GM19463 (cell line): ENCODE measurements around the gene SERPINA1.

Experiments used
- ATAC-seq: cut with Tn5 transposase; IDR thresholded peaks from one replicate; pipeline ENCODE4 v1.9.1; 2021; ENCODE audit warnings: mild to moderate bottlenecking, moderate library complexity; ENCODE audit not compliant: unreplicated experiment

The SERPINA1 gene

DNA sequence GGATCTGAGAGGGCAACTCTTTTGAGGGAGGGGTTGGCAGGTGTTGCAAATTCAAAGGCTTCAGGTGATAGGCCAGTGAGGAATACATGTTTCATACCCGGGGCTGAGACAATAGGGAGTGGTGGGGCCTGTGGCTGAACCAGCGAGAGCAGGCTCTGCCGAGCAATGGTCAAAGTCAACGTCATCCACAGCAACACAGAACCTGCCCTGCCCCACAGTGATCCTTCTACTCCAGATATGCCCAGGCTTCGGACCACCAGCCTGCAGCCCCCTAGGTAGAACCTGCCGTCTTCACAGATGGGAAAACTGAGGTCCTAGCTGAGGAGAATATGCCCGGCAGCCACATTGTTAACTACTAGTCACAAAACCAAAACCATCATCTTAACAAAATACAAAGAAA lies 4.1 kb downstream of the SERPINA1 start:
- ATAC-seq = no peak

DNA sequence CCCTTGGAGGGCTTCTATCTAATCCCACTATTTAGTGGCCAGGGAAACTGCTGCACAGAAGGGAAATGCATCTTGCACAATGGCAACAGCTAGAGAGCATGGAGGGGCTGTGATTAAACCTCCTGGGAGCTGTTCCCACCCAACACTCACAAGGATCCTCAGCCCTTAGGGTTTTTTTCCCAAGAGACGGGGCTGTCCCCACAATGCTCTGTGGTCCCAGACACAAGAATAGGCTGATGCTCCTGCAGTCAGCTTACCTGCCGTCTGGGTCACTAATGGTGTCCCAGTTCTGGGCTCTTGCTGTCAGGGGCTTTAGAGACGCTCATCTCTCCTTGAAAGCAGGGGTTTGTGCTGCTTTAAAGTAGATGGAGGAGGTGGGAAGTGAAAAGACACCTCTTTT lies 4.6 kb downstream of the SERPINA1 start:
- no peak for ATAC-seq

DNA sequence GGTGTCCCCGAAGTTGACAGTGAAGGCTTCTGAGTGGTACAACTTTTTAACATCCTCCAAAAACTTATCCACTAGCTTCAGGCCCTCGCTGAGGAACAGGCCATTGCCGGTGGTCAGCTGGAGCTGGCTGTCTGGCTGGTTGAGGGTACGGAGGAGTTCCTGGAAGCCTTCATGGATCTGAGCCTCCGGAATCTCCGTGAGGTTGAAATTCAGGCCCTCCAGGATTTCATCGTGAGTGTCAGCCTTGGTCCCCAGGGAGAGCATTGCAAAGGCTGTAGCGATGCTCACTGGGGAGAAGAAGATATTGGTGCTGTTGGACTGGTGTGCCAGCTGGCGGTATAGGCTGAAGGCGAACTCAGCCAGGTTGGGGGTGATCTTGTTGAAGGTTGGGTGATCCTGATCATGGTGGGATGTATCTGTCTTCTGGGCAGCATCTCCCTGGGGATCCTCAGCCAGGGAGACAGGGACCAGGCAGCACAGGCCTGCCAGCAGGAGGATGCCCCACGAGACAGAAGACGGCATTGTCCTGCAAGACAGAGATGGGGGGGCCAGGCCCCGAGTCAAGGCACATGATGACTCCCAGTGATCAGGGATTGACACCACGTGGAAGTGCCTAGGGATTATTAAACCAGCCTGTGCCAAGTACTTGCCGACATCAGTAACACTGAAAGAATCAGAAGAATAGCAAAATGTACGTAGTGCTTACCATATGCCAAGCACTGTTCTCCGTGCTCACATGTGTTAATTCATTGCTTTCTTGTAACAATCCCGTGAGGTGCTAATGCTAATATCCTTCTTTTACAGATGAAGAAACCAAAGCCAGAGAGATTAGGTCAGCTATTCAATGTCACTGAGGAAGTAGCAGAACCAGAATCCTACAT lies 5.4 kb downstream of the SERPINA1 start:
- no peak for ATAC-seq

DNA sequence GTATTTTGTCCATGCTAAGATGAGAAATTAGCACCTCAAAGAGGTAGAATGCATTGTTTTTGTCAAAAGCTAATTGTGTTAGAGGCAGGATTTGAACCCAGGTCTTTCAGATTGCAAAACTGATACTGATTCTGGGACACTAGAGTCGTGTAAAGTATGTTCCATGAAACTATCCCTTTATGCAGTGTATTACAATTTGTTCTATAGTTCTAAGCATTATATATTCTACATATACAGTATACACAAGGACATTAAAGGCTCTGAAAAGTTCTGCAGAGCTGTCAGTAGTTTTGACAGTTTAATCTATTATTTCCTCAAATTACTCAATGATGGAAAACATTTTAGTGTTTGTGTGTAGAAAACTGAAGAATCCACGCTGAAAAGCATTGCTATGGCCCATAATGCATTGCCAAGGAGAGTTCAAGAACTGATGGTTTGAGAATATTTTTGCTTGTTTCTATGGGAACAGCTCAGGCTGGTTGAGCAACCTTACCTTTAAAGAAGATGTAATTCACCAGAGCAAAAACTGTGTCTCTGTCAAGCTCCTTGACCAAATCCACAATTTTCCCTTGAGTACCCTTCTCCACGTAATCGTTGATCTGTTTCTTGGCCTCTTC lies 6.2 kb downstream of the SERPINA1 start:
- ATAC-seq = no peak

DNA sequence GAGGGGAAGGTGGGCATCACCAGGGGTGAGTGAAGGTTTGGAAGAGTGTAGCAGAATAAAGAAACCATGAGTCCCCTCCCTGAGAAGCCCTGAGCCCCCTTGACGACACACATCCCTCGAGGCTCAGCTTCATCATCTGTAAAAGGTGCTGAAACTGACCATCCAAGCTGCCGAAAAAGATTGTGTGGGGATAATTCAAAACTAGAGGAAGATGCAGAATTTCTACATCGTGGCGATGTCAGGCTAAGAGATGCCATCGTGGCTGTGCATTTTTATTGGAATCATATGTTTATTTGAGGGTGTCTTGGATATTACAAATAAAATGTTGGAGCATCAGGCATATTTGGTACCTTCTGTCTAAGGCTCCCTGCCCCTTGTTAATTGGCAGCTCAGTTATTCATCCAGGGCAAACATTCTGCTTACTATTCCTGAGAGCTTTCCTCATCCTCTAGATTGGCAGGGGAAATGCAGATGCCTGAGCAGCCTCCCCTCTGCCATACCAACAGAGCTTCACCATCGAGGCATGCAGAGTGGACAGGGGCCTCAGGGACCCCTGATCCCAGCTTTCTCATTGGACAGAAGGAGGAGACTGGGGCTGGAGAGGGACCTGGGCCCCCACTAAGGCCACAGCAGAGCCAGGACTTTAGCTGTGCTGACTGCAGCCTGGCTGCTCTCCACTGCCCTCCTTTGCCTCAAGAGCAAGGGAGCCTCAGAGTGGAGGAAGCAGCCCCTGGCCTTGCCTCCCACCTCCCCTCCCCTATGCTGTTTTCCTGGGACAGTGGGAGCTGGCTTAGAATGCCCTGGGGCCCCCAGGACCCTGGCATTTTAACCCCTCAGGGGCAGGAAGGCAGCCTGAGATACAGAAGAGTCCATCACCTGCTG lies 7.0 kb downstream of the SERPINA1 start:
- ATAC-seq = no peak

DNA sequence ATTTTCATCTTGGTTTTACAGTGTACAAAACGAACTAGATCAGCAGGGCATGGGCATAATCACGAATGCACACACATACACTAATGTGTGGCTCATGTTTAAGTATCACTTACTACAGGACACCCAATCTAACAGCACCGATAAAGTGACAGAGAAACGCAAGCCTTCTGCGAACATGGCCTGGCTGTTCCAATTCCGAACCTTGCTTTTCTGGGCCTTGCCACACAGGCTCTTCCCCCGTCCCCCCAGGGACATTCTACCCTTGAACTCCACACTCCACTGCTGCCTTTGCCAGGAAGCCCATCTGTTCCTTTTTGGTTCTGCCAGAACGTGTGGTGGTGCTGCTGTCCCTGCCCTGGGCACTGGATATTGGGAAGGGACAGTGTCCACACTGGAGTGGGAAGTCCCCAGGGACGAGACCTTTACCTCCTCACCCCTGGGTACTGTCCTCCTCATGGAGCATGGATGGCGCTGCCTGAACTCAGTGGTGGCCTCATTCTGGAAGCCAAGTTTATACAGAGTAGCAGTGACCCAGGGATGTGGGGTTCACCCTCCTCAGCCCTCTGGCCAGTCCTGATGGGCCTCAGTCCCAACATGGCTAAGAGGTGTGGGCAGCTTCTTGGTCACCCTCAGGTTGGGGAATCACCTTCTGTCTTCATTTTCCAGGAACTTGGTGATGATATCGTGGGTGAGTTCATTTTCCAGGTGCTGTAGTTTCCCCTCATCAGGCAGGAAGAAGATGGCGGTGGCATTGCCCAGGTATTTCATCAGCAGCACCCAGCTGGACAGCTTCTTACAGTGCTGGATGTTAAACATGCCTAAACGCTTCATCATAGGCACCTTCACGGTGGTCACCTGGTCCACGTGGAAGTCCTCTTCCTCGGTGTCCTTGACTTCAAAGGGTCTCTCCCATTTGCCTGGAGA lies 7.9 kb downstream of the SERPINA1 start:
- no peak for ATAC-seq

DNA sequence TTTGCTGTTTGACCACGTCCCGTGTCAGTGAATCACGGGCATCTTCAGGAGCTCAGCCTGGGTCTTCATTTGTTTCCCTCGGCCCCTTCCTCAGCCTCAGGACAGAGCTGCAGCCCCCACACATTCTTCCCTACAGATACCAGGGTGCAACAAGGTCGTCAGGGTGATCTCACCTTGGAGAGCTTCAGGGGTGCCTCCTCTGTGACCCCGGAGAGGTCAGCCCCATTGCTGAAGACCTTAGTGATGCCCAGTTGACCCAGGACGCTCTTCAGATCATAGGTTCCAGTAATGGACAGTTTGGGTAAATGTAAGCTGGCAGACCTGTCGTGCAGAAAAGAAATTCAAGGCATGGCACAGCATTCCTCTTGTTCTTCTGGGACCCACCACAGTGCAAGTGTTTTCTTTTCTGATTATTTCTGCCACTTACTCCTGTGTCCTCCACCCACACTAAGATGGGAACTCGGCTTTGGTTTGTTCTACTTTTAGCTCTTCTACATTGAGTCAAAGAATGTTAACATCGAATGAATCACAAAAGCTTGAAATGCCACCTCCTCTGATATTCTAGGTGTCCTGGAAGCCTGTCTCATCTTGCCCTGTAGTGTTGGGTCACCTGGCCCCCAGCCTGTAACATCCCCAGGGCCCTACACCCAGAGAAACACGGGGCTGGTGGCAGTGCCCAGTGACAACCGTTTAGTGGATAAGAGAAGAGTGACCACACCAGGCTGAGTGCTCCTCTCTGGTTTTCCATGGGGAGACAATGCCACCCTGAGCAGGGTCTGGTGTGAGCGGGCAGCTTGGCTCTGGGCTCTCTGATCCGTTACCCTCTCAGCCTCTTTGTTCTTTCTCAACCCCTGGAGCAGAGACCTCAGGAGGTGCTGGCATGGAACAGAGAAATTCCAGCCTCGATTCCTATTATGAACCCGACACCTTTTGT lies 8.8 kb downstream of the SERPINA1 start:
- no peak for ATAC-seq

DNA sequence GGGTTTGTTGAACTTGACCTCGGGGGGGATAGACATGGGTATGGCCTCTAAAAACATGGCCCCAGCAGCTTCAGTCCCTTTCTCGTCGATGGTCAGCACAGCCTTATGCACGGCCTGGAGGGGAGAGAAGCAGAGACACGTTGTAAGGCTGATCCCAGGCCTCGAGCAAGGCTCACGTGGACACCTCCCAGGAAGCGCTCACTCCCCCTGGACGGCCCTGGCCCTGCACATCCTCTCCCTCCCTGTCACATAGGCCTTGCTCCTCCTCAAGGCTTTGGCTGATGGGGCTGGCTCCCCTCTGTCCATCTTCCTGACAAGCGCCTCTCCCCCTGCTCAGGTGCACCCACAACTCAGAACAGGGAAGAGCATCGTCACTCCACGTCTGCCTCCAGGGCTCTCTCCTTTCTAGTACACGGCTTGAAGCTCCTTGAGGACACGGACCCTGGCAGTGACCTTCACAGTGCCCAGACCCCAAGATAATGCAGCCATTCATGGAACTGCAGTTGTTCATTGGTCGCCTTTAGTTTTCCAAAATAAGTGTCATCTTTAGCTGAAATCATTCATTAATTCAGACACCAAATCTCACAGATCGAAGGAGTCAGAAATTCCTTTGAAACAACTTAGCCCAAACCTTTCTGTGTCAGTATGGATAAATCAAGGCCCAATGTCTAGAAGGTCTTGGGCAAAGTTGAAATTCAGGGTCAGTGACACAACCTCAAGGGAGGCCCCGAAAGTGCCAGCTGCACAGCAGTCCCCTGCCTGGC lies 9.7 kb downstream of the SERPINA1 start:
- ATAC-seq = no peak

DNA sequence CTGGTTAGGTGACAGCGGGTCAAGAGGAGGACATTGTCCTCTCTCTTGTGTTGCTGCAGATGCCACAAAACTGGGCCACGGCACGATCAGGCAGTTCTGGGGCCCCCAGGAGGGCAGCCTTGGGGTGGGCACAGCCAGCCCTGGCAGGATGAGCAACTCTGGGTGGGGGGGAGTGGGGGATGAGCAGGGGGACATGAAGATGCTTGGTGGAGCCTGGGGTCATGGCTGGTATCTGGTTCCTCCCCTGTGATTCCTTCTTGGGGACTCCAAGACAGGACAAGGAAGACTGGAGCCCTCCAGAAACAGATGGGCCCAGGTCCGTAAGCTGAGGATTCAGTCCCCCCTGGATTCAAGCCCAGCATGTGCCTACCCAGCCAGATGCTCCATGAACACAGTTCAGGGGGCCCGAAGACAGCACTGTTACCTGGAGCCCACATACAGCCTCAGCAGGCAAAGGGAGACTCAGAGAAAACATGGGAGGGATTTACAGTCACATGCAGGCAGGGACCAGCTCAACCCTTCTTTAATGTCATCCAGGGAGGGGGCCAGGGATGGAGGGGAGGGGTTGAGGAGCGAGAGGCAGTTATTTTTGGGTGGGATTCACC lies 10.4 kb downstream of the SERPINA1 start:
- ATAC-seq = no peak

DNA sequence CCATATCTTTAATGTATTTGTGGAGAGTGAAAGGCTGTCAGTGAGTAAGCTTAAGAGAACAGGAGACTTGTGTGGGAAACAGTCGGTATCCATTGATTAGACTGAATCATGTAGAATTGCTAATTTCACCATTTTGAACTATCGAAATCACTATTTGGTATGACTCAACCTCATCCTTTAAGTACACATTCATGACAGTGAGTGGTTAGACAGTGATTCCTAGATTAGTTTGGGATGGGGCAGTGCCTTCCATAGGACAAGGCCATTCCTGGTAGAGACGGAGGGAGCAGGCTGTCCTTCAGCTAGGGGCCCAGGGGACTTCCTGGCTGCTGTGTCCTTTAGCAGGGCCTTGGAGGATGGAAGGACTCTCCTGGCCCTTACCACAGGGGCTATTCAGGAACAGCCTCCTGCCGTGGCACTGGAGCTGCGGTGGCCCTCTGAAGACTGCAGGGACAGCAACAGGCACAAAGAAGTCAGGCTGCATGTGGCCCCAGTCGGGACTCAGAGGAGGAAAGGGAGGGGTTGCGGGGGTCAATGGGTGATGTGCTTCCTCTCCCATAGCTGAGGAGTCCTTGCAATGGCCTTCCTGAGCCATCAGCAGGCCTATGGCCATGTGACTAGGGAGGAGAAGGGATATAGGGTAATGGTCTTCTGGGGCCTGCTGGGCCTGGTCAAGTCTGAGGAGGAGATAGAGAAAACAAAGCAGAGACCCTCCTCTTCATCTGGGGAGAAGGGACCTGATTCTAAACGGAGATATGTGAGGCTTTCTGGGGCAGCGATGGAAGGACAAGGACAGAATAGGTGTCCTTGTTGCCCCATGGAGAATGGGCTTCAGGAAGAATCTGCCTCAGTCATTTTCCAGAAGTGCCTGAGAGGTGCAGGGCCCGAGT lies 11.2 kb downstream of the SERPINA1 start:
- no peak for ATAC-seq

DNA sequence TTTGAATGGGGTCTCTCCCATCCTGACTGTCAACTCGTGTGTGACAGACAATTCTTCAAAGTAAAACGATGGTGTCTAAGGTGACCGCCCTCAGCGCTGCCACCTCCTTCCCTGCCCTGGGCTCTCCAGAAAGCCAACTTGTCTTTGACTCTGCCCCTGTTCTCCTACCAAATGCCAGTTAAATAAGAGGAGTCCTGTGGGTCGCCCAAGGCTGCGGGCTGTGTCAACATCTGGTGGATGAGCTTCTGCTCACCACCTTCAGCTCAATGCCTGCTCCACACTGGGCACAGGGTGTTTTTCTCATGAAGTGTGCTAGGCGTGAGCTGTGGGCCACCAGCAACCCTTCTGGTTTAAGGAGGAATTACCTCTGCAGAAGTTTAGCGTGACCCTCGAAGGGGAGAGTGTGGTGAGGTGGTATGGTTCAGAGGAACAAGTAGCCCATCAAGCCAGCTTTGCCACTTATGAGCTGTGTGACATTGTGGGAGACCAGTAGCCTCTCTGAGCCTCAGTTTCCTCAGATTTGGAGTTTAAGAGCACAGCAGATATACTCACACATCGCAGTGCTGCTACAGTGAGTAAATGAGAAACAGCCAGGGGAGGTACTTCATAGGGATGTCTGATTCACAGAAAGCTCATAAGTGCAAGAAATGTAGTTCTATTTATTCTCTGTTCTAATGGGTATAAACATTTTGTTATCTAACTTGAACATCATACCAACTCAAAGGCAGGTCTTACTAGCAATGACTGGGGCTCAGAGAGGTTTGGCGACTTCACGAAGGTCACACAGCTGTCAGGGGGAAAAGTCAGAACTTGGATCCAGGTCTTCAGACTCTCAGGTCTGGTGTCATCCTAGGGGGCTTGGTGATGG lies 12.1 kb downstream of the SERPINA1 start:
- ATAC-seq = no peak

DNA sequence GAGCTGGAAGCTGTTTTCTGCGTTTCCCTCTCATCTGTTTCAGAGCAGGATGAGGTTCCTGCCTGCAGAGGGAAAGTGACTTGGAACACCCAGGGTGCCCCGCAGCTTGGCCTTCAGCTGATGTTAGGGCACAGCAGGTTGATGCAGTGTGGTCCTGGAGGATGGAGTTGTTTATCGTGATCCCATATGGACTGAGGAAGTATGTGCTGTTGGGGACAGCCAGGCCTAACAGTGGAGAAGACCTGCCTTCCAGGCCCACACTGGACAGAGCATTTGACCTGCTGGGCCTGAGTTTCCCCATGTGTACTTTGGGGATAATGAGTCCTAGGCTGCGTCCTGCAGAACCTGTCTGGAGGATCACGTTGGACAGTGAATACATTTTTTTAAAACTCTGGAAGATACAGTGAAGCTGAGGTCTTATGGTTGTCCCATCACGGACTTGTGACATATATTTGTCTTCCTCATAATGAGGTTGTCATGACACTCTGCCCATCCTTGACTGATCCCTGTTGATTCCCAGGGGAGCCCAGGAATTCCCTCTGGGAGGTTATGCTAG lies 12.8 kb downstream of the SERPINA1 start:
- no peak for ATAC-seq

DNA sequence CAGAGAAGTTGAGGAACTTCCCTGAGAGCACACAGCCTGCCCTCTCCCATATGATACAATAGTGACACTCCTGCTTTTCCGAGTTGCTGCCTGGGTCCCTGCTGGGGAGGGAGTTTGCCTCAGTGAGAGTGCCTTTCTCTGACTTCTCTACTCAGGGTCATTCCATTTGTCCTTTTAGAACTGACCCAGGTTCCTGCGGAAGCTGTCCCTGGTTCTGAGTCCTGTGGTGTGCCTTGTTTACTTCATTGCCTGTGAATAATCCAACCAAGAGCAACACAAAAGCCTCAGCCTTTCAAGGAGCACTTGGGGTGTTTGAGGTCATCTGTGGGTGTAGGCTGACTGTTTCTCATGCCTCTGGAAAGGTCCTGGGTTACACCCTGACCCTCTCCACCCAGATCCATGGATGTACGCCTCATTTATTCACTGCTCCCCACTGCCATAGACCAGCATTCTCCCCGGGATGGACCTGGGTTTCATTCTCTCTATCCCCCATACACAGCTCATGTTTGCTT lies 13.6 kb downstream of the SERPINA1 start:
- no peak for ATAC-seq

DNA sequence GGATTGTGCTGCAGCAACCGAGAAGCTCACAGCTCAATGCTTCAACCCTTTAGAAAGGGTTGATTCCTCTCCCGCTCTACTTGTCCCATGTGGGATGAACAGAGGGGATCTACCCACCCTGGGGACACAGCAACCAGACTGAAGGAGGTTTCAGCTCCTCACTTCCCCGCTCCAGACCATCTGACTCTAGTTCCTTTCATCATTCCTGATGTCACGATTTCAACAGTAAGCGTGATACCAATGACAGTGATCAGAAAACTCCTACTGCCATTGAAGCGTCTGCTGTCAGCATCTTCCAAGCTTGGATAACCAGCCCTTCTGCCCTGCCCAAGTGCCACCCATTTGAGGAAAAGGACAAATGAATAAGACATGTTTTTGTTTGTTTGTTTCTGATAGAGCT lies 14.3 kb downstream of the SERPINA1 start:
- no peak for ATAC-seq

DNA sequence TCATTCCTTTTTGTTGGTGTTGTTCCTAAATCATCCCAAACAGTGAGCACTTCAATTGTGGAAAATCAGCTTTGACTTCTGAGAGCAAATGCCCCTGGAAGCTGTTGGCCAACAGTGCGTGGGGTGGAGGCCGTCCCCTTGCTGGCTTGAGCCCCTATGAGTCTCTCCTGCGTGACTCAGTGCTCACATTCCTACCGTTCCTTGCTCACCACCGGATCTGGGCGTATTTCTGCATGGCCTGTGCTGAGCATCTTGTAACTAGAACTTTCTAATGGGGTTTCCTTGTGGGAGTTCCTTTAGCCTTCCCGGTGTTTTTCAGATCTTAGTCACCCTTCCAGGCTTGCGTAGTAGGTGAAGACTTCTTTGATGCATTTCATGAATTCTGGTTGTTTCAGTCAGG lies 14.7 kb downstream of the SERPINA1 start:
- ATAC-seq = no peak
